ENCODE data around the gene GDF2.

DNA sequence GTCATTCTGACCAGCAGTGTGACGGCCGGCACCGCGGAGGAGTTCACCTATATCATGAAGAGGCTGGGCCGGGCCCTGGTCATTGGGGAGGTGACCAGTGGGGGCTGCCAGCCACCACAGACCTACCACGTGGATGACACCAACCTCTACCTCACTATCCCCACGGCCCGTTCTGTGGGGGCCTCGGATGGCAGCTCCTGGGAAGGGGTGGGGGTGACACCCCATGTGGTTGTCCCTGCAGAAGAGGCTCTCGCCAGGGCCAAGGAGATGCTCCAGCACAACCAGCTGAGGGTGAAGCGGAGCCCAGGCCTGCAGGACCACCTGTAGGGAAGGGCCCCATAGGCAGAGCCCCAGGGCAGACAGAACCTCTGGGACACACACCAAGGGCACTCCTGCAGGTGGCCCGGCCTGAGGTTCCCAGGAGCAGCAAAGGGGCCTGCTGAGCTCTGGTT is 34.9 kb downstream of the GDF2 start:
- no peak for TF ChIP-seq POLR2A (IDR thresholded peaks at IDR 0.05)
- no peak for TF ChIP-seq CTCF (IDR thresholded peaks at IDR 0.05)

Measured in testis (tissue), 2 donors.